Lower leg skin (tissue), 4 donors: ENCODE measurements around the gene GNLY. TPM values are rescaled to one million over a fixed set of nuclear protein-coding genes. Genes with fewer than 3 reads are reported as not detected.

Source experiments
- DNase-seq, 2 donors: peaks; one replicate each; pipeline ENCODE4 v3.0.0-alpha.2; 2019; ENCODE audit warnings: low spot score in 2 of 2
- H3K4me3 ChIP-seq: fragments of 200-600 bp; sonication (generic); 2 replicates; pipeline ENCODE4 v1.5.1; 2017; ENCODE audit warnings: mild to moderate bottlenecking, low read depth; ENCODE audit not compliant: poor library complexity, severe bottlenecking
- CTCF ChIP-seq, 3 donors: fragments of 450-650 bp; IDR thresholded peaks; one replicate each; pipeline ENCODE4 v1.5.1; 2016; ENCODE audit warnings: antibody characterized with exemption in 3 of 3, mild to moderate bottlenecking in 3 of 3, moderate library complexity in 2 of 3
- POLR2A ChIP-seq, 2 donors: fragments of 450-650 bp; IDR thresholded peaks; one replicate each; pipeline ENCODE4 v1.6.1; 2016 to 2017; ENCODE audit warnings: antibody characterized with exemption in 2 of 2, mild to moderate bottlenecking in 1 of 2, moderate library complexity in 1 of 2
- WGBS, 2 donors: methylation state at CpG; one replicate each; pipeline ENCODE4 v1.1.5; 2018; 5-methylcytosine and 5-hydroxymethylcytosine counted together
- intact Hi-C: fragments of 100-400 bp; cut with DNase I; formaldehyde crosslinking; loops from one replicate; pipeline ENCODE4 v1.15.0; 2023; ENCODE audit warnings: low total_unique reads
- total RNA-seq, 4 donors: library from RNA; depleted of rRNA; stranded (reverse); fragments of >200 nt; gene quantifications; one replicate each; pipeline ENCODE4 v1.1.0, GENCODE V29; 2016

Gene GNLY
- total RNA-seq, 4 donors from 2014 or later = 0.42 to 3.6 (median 1.3) TPM; not detected in 1

- peak in 1 of 2 donors; percentile 87 for DNase-seq
- intact Hi-C loops = no loop called here
- no peak overlapping the region for H3K4me3 ChIP-seq
- WGBS, 2 donors = 94% methylated on average over 5 of the region's 5 CpGs
- TF ChIP-seq CTCF (IDR thresholded peaks at IDR 0.05) (no peak), POLR2A (IDR thresholded peaks at IDR 0.05) (no peak)
Measured at GRCh38 chr2:85682378-85682777, 11.8 kb upstream of the GNLY start.

DNA sequence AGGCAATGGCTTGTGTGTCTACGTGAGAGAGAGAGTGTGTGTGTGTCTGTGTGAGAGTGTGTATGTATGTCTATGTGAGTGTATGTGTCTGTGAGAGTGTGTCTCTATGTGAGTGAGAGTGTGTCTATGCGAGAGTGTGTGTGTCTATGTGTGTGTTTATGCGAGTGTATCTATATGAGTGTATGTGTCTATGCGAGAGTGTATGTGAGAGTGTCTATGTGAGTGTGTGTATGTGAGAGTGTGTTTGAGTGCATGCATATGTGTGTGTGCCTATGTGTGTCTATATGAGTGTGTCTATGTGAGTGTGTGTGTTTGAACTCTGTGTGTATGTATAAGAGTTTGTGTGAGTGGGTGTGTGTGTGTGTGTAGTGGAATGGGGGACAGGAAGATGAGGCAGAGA lies 9.8 kb upstream of the GNLY start:
- intact Hi-C loops = no loop called here
- TF ChIP-seq CTCF (IDR thresholded peaks at IDR 0.05) (no peak), POLR2A (IDR thresholded peaks at IDR 0.05) (no peak)
- H3K4me3 ChIP-seq = no peak overlapping the region
- 93 to 98% methylated on average over 4 of the region's 4 CpGs for WGBS, 2 donors
- peak in 1 of 2 donors; percentile 13 for DNase-seq

GRCh38 chr2:85684806-85685205 lies 9.4 kb upstream of the GNLY start:
- DNase-seq = peak in 1 of 2 donors; percentile 62
- TF ChIP-seq POLR2A (IDR thresholded peaks at IDR 0.05) = no peak
- TF ChIP-seq CTCF (IDR thresholded peaks at IDR 0.05) = no peak
- no peak overlapping the region for H3K4me3 ChIP-seq
- intact Hi-C loops = no loop called here
- 75 to 86% methylated on average over 4 of the region's 4 CpGs for WGBS, 2 donors

DNA sequence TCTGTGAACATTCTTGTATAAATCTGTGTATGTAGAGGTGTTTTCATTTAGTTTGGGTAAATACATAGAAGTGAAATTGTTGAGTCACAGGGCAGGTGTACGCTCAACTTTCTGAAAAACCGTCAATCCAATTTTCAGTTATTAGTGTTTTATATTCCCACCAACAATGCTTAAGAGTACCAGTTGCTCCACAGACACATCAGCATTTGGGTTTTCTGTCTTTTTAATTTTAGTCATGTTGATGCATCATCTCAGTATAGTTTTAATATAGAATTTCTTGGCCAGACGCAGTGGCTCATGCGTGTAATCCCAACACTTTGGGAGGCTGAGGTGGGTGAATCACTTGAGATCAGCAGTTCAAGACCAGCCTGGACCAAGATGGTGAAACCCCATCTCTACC lies 3.2 kb upstream of the GNLY start:
- H3K4me3 ChIP-seq = no peak overlapping the region
- WGBS, 2 donors = 87 to 91% methylated on average over 4 of the region's 4 CpGs
- TF ChIP-seq CTCF (IDR thresholded peaks at IDR 0.05) = no peak
- intact Hi-C loops = no loop called here
- peak in 1 of 2 donors; percentile 49 for DNase-seq

DNA sequence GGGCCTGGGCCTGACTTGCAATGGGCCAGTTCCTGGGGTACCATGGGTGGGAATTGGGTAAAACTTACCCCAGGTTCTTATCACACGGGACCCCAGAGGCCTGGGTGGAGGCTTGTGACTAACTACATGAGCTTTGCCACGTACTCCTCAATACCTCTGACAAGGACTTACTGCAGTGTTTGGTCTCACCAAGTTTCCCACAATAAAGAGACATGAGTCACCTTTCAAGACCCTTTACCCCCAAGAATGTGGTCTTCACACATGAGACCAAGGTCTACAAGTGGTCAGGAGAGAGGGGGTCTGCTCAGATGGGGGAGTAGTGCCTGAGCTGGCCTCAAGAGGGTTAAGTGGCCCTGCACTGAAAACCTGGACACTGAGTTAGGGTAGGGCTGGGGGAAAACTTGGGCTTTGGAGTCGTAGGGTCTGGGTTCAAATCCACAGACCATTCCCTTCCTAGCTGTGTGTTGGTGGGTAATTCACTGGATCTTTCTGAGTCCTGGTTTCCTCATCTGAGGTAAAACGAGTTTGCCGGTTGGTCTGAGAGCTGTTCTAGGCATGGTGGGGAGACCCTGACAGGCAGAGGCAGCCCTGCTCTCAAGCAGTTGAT lies 2.0 kb upstream of the GNLY start:
- DNase-seq = peak in 1 of 2 donors; percentile 50
- intact Hi-C loops = no loop called here
- WGBS, 2 donors = 81 to 84% methylated on average over 5 of the region's 5 CpGs
- TF ChIP-seq POLR2A (IDR thresholded peaks at IDR 0.05) (no peak), CTCF (IDR thresholded peaks at IDR 0.05) (no peak)
- H3K4me3 ChIP-seq = no peak overlapping the region

GRCh38 chr2:85695121-85695520 lies 963 bp downstream of the GNLY start:
- intact Hi-C loops = no loop called here
- WGBS, 2 donors = 86 to 90% methylated on average over 11 of the region's 11 CpGs
- TF ChIP-seq CTCF (IDR thresholded peaks at IDR 0.05) = no peak
- TF ChIP-seq POLR2A (IDR thresholded peaks at IDR 0.05) = no peak
- DNase-seq = peak in 1 of 2 donors; percentile 74
- H3K4me3 ChIP-seq = no peak overlapping the region
